Measurements from ENCODE around the gene CMTM5.
A peak's percentile ranks its signal among the peaks of the same experiment; 100 is the strongest.

DNA sequence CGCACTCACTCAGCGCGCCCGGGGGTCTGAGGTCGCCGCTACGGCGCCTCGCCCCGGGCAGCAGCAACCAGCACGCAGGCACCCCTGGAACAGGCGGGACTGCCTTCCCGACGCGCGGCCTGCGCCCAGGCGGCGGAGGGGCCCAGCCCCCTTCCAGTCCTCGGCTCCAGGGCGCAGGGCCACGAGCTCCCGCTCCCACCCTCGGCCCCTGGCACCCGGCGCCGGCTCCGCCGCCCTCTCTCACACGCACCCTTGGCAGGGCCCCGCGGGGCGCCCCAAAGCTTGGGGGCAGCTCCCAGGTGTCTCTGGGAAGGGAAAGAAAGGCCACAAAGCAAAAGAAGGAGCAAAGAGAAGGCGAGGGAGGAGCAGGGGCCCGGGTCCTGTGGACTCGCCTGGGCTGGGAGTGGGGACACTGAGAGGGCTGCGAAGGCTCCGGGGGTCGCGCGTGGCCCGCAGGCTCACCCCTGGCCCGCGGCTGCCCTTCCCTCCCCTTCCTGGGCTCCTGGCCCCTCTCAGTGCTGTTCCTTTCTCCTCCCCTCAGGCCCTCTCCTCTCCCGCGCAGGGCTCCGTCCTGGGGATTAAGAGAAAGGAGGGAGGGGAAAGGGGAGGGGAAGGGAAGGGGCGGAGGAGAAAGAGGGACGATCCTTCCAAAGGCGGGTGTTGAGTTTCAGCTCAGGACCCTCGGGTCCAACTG is 11.0 kb upstream of the CMTM5 start:
- TF ChIP-seq, protein P1, sequence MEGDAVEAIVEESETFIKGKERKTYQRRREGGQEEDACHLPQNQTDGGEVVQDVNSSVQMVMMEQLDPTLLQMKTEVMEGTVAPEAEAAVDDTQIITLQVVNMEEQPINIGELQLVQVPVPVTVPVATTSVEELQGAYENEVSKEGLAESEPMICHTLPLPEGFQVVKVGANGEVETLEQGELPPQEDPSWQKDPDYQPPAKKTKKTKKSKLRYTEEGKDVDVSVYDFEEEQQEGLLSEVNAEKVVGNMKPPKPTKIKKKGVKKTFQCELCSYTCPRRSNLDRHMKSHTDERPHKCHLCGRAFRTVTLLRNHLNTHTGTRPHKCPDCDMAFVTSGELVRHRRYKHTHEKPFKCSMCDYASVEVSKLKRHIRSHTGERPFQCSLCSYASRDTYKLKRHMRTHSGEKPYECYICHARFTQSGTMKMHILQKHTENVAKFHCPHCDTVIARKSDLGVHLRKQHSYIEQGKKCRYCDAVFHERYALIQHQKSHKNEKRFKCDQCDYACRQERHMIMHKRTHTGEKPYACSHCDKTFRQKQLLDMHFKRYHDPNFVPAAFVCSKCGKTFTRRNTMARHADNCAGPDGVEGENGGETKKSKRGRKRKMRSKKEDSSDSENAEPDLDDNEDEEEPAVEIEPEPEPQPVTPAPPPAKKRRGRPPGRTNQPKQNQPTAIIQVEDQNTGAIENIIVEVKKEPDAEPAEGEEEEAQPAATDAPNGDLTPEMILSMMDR (IDR thresholded peaks at IDR 0.05) = no peak
- peak in 1 of 2 donors; percentile 82 for TF ChIP-seq POLR2A (IDR thresholded peaks at IDR 0.05)
